Measurements from ENCODE around the gene MBD2.
A peak's percentile ranks its signal among the peaks of the same experiment; 100 is the strongest.

The MBD2 gene

GRCh38 chr18:54150226-54150625, 74.2 kb downstream of the MBD2 start:
- in situ Hi-C loops (cut with HindIII; ENCODE audit: low sequenced_read_pairs), result no loop called here
- TF ChIP-seq CTCF (IDR thresholded peaks at IDR 0.05; ENCODE audit: low read depth, low read length), result no peak
- H3K4me3 ChIP-seq (ENCODE audit: low read depth, low read length), result no peak overlapping the region
- DNase-seq (ENCODE audit: low read depth, low spot score), result no peak

- peak; percentile 96 for DNase-seq (ENCODE audit: low read depth, low spot score)
- no peak overlapping the region for H3K4me3 ChIP-seq (ENCODE audit: low read depth, low read length)
- in situ Hi-C loops (cut with HindIII; ENCODE audit: low sequenced_read_pairs), result no loop called here
- no peak for TF ChIP-seq CTCF (IDR thresholded peaks at IDR 0.05; ENCODE audit: low read depth, low read length)
Observed at GRCh38 chr18:54149078-54149697, 75.3 kb downstream of the MBD2 start.

- TF ChIP-seq CTCF (IDR thresholded peaks at IDR 0.05; ENCODE audit: low read depth, low read length), result no peak
- no peak overlapping the region for H3K4me3 ChIP-seq (ENCODE audit: low read depth, low read length)
- in situ Hi-C loops (cut with HindIII; ENCODE audit: low sequenced_read_pairs), result no loop called here
- no peak for DNase-seq (ENCODE audit: low read depth, low spot score)
Observed at GRCh38 chr18:54148678-54149077, 75.8 kb downstream of the MBD2 start.

GRCh38 chr18:54148151-54148550, 76.3 kb downstream of the MBD2 start:
- no peak for TF ChIP-seq CTCF (IDR thresholded peaks at IDR 0.05; ENCODE audit: low read depth, low read length)
- no peak for DNase-seq (ENCODE audit: low read depth, low spot score)
- in situ Hi-C loops (cut with HindIII; ENCODE audit: low sequenced_read_pairs), result no loop called here
- no peak overlapping the region for H3K4me3 ChIP-seq (ENCODE audit: low read depth, low read length)

GRCh38 chr18:54147439-54147838, 77.0 kb downstream of the MBD2 start:
- no peak for DNase-seq (ENCODE audit: low read depth, low spot score)
- in situ Hi-C loops (cut with HindIII; ENCODE audit: low sequenced_read_pairs), result no loop called here
- TF ChIP-seq CTCF (IDR thresholded peaks at IDR 0.05; ENCODE audit: low read depth, low read length), result no peak
- H3K4me3 ChIP-seq (ENCODE audit: low read depth, low read length), result no peak overlapping the region

GRCh38 chr18:54141041-54141608, 83.3 kb downstream of the MBD2 start:
- no peak for TF ChIP-seq CTCF (IDR thresholded peaks at IDR 0.05; ENCODE audit: low read depth, low read length)
- no peak for DNase-seq (ENCODE audit: low read depth, low spot score)
- in situ Hi-C loops (cut with HindIII; ENCODE audit: low sequenced_read_pairs), result no loop called here
- no peak overlapping the region for H3K4me3 ChIP-seq (ENCODE audit: low read depth, low read length)
